HepG2 (cell line): ENCODE data around the gene VPS4B. TPM values are rescaled to one million over a fixed set of nuclear protein-coding genes. Genes with fewer than 3 reads are reported as not detected.

Experiments used
- ATF7 ChIP-seq, 2 experiments: fragments of 450-650 bp in 1 of 2; sonication (generic) in 1 of 2; formaldehyde crosslinking in 1 of 2; IDR thresholded peaks; 2 replicates each; pipeline versions ENCODE4 v1.4.0 to v1.6.1; 2016 to 2020; ENCODE audit warnings: antibody characterized with exemption in 1 of 2, mild to moderate bottlenecking in 1 of 2, missing genetic modification reagents in 1 of 2
- MAZ ChIP-seq, 2 experiments: sonication (generic) in 1 of 2; formaldehyde crosslinking in 1 of 2; IDR thresholded peaks; 2 replicates each; pipeline versions ENCODE4 v1.5.0 to v1.6.1; 2012 to 2020; ENCODE audit warnings: low read depth in 2 of 2, mild to moderate bottlenecking in 2 of 2, borderline replicate concordance in 1 of 2, improper control_type of control experiment in 1 of 2, low read length in 1 of 2, missing genetic modification reagents in 1 of 2, moderate library complexity in 1 of 2
- NR2C2 ChIP-seq: sonication (generic); formaldehyde crosslinking; IDR thresholded peaks from 2 replicates; pipeline ENCODE4 v1.4.0; 2020; ENCODE audit warnings: missing genetic modification reagents, mild to moderate bottlenecking, moderate library complexity, borderline replicate concordance
- REPIN1 ChIP-seq: sonication (generic); formaldehyde crosslinking; IDR thresholded peaks from 2 replicates; pipeline ENCODE4 v1.8.0; 2022; ENCODE audit warnings: missing genetic modification reagents, low read depth, mild to moderate bottlenecking, borderline replicate concordance
- STAG1 ChIP-seq: sonication (generic); formaldehyde crosslinking; IDR thresholded peaks from 2 replicates; pipeline ENCODE4 v1.4.0; 2020; ENCODE audit warnings: missing genetic modification reagents
- TBX2 ChIP-seq: sonication (generic); formaldehyde crosslinking; IDR thresholded peaks from 2 replicates; pipeline ENCODE4 v1.5.0; 2020; ENCODE audit warnings: missing genetic modification reagents, mild to moderate bottlenecking, borderline replicate concordance
- ZNF335 ChIP-seq: sonication (generic); formaldehyde crosslinking; IDR thresholded peaks from 2 replicates; pipeline ENCODE4 v1.4.0; 2020; ENCODE audit warnings: missing genetic modification reagents
- ZNF572 ChIP-seq: sonication (generic); formaldehyde crosslinking; IDR thresholded peaks from 2 replicates; pipeline ENCODE4 v1.5.1; 2020; ENCODE audit warnings: mild to moderate bottlenecking, missing genetic modification reagents
- ZNF75D ChIP-seq: sonication (generic); formaldehyde crosslinking; IDR thresholded peaks from 2 replicates; pipeline ENCODE4 v1.8.1; 2023; ENCODE audit warnings: missing genetic modification reagents, mild to moderate bottlenecking, borderline replicate concordance
- ZSCAN29 ChIP-seq: sonication (generic); formaldehyde crosslinking; conservative IDR thresholded peaks from 2 replicates; pipeline ENCODE4 v1.4.0; 2020; ENCODE audit warnings: mild to moderate bottlenecking, missing genetic modification reagents
- polyA plus RNA-seq, 8 experiments: library from polyadenylated mRNA; depleted of rRNA in 3 of 8; stranded (reverse) in 7 of 8; unstranded in 1 of 8; fragments of >200 nt; fragmentation: Illumina TruSeq in 4 of 8; extraction: Trizol in 4 of 8; gene quantifications; 2 replicates each; pipeline versions ENCODE4 v1.2.1 to v1.2.3, GENCODE V29; 2011 to 2016; ENCODE audit warnings: low read depth in 4 of 8, missing spikeins in 1 of 8, mixed read lengths in 1 of 8; ENCODE audit not compliant: insufficient read depth in 1 of 8
- total RNA-seq, 5 experiments: library from RNA; depleted of rRNA; stranded (reverse); fragments of >200 nt; fragmentation: Illumina TruSeq; extraction: Trizol; gene quantifications; 2 replicates each; pipeline ENCODE4 v1.2.3, GENCODE V29; 2016; ENCODE audit warnings: low read depth in 1 of 5
- TF ChIP-seq, protein P1 (sequence below): sonication (generic); formaldehyde crosslinking; IDR thresholded peaks from 2 replicates; pipeline ENCODE4 v1.9.0; 2022; ENCODE audit warnings: low read depth, missing genetic modification reagents
- TF ChIP-seq, protein P2 (sequence below): sonication (generic); formaldehyde crosslinking; IDR thresholded peaks from 2 replicates; pipeline ENCODE4 v1.4.0; 2020; ENCODE audit warnings: missing genetic modification reagents, mild to moderate bottlenecking, borderline replicate concordance
- TF ChIP-seq, protein P3 (sequence below): IDR thresholded peaks from 2 replicates; pipeline ENCODE4 v1.6.1; 2016; ENCODE audit warnings: low read depth, control low read depth
- TF ChIP-seq, protein P4 (sequence below): fragments of 450-650 bp; IDR thresholded peaks from 2 replicates; pipeline ENCODE4 v1.6.1; 2017; ENCODE audit warnings: mild to moderate bottlenecking
- TF ChIP-seq, protein P5 (sequence below): sonication (generic); formaldehyde crosslinking; IDR thresholded peaks from 2 replicates; pipeline ENCODE4 v1.9.0; 2022; ENCODE audit warnings: missing genetic modification reagents, mild to moderate bottlenecking, borderline replicate concordance

Gene VPS4B
- total and polyA plus RNA-seq, 2 of the 13 experiments (the other 11 are each of a cell fraction or from before 2014, with no cell fraction given): 12.8 to 25.9 TPM

GRCh38 chr18:63422087-63422863, at the start of gene VPS4B (continued):
- TF ChIP-seq ZSCAN29 (CRISPR knock-in tag): 0 out of 2 replicates have a peak, but pooled peaks have one; percentile 76
- TF ChIP-seq, protein P1, sequence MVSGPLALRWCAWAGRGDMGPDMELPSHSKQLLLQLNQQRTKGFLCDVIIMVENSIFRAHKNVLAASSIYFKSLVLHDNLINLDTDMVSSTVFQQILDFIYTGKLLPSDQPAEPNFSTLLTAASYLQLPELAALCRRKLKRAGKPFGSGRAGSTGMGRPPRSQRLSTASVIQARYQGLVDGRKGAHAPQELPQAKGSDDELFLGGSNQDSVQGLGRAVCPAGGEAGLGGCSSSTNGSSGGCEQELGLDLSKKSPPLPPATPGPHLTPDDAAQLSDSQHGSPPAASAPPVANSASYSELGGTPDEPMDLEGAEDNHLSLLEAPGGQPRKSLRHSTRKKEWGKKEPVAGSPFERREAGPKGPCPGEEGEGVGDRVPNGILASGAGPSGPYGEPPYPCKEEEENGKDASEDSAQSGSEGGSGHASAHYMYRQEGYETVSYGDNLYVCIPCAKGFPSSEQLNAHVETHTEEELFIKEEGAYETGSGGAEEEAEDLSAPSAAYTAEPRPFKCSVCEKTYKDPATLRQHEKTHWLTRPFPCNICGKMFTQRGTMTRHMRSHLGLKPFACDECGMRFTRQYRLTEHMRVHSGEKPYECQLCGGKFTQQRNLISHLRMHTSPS (CRISPR knock-in tag): no peak
- TF ChIP-seq ATF7 (IDR thresholded peaks at IDR 0.05): peak; percentile 79
- TF ChIP-seq ATF7 (CRISPR knock-in tag; IDR thresholded peaks at IDR 0.05): no peak; the same call in 1 of the 2 replicates
- TF ChIP-seq REPIN1: no peak; the same call in 1 of the 2 replicates
- no peak for TF ChIP-seq STAG1 (CRISPR knock-in tag)
- TF ChIP-seq NR2C2 (CRISPR knock-in tag): peak; percentile 92
- TF ChIP-seq ZNF335 (CRISPR knock-in tag): peak; percentile 90
- TF ChIP-seq TBX2 (CRISPR knock-in tag): no peak; the same call in 1 of the 2 replicates
- TF ChIP-seq, protein P2, sequence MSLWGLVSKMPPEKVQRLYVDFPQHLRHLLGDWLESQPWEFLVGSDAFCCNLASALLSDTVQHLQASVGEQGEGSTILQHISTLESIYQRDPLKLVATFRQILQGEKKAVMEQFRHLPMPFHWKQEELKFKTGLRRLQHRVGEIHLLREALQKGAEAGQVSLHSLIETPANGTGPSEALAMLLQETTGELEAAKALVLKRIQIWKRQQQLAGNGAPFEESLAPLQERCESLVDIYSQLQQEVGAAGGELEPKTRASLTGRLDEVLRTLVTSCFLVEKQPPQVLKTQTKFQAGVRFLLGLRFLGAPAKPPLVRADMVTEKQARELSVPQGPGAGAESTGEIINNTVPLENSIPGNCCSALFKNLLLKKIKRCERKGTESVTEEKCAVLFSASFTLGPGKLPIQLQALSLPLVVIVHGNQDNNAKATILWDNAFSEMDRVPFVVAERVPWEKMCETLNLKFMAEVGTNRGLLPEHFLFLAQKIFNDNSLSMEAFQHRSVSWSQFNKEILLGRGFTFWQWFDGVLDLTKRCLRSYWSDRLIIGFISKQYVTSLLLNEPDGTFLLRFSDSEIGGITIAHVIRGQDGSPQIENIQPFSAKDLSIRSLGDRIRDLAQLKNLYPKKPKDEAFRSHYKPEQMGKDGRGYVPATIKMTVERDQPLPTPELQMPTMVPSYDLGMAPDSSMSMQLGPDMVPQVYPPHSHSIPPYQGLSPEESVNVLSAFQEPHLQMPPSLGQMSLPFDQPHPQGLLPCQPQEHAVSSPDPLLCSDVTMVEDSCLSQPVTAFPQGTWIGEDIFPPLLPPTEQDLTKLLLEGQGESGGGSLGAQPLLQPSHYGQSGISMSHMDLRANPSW (CRISPR knock-in tag): peak; percentile 24; the same call in 1 of the 2 replicates
- TF ChIP-seq, protein P3, sequence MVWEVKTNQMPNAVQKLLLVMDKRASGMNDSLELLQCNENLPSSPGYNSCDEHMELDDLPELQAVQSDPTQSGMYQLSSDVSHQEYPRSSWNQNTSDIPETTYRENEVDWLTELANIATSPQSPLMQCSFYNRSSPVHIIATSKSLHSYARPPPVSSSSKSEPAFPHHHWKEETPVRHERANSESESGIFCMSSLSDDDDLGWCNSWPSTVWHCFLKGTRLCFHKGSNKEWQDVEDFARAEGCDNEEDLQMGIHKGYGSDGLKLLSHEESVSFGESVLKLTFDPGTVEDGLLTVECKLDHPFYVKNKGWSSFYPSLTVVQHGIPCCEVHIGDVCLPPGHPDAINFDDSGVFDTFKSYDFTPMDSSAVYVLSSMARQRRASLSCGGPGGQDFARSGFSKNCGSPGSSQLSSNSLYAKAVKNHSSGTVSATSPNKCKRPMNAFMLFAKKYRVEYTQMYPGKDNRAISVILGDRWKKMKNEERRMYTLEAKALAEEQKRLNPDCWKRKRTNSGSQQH: peak; percentile 76; the same call in 1 of the 2 replicates
- TF ChIP-seq ZNF75D: no peak
- TF ChIP-seq ZNF572 (CRISPR knock-in tag): 0 out of 2 replicates have a peak, but pooled peaks have one; percentile 79
- TF ChIP-seq, protein P4, sequence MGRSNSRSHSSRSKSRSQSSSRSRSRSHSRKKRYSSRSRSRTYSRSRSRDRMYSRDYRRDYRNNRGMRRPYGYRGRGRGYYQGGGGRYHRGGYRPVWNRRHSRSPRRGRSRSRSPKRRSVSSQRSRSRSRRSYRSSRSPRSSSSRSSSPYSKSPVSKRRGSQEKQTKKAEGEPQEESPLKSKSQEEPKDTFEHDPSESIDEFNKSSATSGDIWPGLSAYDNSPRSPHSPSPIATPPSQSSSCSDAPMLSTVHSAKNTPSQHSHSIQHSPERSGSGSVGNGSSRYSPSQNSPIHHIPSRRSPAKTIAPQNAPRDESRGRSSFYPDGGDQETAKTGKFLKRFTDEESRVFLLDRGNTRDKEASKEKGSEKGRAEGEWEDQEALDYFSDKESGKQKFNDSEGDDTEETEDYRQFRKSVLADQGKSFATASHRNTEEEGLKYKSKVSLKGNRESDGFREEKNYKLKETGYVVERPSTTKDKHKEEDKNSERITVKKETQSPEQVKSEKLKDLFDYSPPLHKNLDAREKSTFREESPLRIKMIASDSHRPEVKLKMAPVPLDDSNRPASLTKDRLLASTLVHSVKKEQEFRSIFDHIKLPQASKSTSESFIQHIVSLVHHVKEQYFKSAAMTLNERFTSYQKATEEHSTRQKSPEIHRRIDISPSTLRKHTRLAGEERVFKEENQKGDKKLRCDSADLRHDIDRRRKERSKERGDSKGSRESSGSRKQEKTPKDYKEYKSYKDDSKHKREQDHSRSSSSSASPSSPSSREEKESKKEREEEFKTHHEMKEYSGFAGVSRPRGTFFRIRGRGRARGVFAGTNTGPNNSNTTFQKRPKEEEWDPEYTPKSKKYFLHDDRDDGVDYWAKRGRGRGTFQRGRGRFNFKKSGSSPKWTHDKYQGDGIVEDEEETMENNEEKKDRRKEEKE: no peak
- TF ChIP-seq, protein P5, sequence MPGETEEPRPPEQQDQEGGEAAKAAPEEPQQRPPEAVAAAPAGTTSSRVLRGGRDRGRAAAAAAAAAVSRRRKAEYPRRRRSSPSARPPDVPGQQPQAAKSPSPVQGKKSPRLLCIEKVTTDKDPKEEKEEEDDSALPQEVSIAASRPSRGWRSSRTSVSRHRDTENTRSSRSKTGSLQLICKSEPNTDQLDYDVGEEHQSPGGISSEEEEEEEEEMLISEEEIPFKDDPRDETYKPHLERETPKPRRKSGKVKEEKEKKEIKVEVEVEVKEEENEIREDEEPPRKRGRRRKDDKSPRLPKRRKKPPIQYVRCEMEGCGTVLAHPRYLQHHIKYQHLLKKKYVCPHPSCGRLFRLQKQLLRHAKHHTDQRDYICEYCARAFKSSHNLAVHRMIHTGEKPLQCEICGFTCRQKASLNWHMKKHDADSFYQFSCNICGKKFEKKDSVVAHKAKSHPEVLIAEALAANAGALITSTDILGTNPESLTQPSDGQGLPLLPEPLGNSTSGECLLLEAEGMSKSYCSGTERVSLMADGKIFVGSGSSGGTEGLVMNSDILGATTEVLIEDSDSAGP (CRISPR knock-in tag): peak; percentile 87; the same call in 1 of the 2 replicates
- no peak; the same call in 1 of the 2 replicates for TF ChIP-seq MAZ (IDR thresholded peaks at IDR 0.05; ENCODE audit: borderline replicate concordance, low read depth, low read length)
- TF ChIP-seq MAZ (CRISPR knock-in tag; IDR thresholded peaks at IDR 0.05; ENCODE audit: low read depth): no peak
